Endothelial cell of umbilical vein (primary cell): ENCODE results near the gene ASB11. TPM values are rescaled to one million over a fixed set of nuclear protein-coding genes. Genes with fewer than 3 reads are reported as not detected.

ENCODE experiments used
- BruUV-seq: library from RNA; stranded (reverse); fragments of 400-500 nt; replicated peaks from 2 replicates; lab custom pipeline; 2021; lab: Mats Ljungman, UMichigan
- CTCF ChIA-PET: fragments of 300-600, 350-600 bp; sonication (Branson Sonifier 250); formaldehyde crosslinking; loops from one replicate; lab custom pipeline; 2021; ENCODE audit warnings: antibody characterized with exemption, inconsistent platforms; lab: Charles Lee
- POLR2A ChIA-PET: fragments of 300-600, 350-600 bp; sonication (Branson Sonifier 250); formaldehyde crosslinking; loops from one replicate; lab custom pipeline; 2021; ENCODE audit warnings: antibody characterized with exemption, inconsistent platforms; lab: Charles Lee
- DNase-seq: peaks from one replicate; pipeline ENCODE4 v3.0.0-alpha.2; 2011; ENCODE audit warnings: low read depth, low spot score
- FAIRE-seq: peaks from 2 replicates; lab custom pipeline; 2011; peaks lifted over from hg19 to GRCh38; lab: Jason Lieb, UNC
- H2AFZ ChIP-seq: 2 replicates; pipeline ENCODE4 v1.6.0; 2012; ENCODE audit warnings: low read depth, low read length, control low read depth, inconsistent platforms
- H3K27ac ChIP-seq: 2 replicates; pipeline ENCODE4 v1.5.1; 2011; ENCODE audit warnings: low read depth, mild to moderate bottlenecking, control low read depth, low read length, moderate library complexity; ENCODE audit not compliant: insufficient read depth
- H3K27me3 ChIP-seq, 2 experiments: 2 replicates each; pipeline versions ENCODE4 v1.6.0 to v1.6.1; 2011; ENCODE audit warnings: low read length in 2 of 2, mixed read lengths in 1 of 2; ENCODE audit not compliant: control insufficient read depth in 2 of 2, insufficient read depth in 2 of 2
- H3K36me3 ChIP-seq, 2 experiments: 2 replicates in 1 of 2; 3 replicates in 1 of 2; pipeline ENCODE4 v1.5.1; 2011; ENCODE audit warnings: low read length in 2 of 2, mild to moderate bottlenecking in 1 of 2, moderate library complexity in 1 of 2; ENCODE audit not compliant: control insufficient read depth in 2 of 2, insufficient read depth in 2 of 2; ENCODE audit errors: extremely low read depth in 1 of 2
- H3K4me1 ChIP-seq: 3 replicates; pipeline ENCODE4 v1.5.1; 2011; ENCODE audit warnings: mild to moderate bottlenecking, low read length; ENCODE audit not compliant: control insufficient read depth, insufficient read depth; ENCODE audit errors: extremely low read depth
- H3K4me2 ChIP-seq: 2 replicates; pipeline ENCODE4 v1.6.1; 2011; ENCODE audit warnings: low read length, control low read depth, mixed read lengths; ENCODE audit not compliant: insufficient read depth
- H3K4me3 ChIP-seq, 3 experiments: fragments of 200-600 bp in 1 of 3; sonication (generic), shearing (Covaris generic) in 1 of 3; replicated peaks in 1 of 3; 2 replicates each; pipeline ENCODE4 v1.5.1; 2011 to 2016; ENCODE audit warnings: control low read depth in 3 of 3, low read length in 3 of 3, mild to moderate bottlenecking in 2 of 3, inconsistent platforms in 1 of 3, low read depth in 1 of 3, moderate library complexity in 1 of 3; ENCODE audit not compliant: insufficient read depth in 1 of 3
- H3K79me2 ChIP-seq: 2 replicates; pipeline ENCODE4 v1.6.0; 2012; ENCODE audit warnings: low read length, inconsistent platforms; ENCODE audit not compliant: control insufficient read depth, insufficient read depth
- H3K9ac ChIP-seq: replicated peaks from 2 replicates; pipeline ENCODE3; 2011; ENCODE audit warnings: low read length, control low read depth; ENCODE audit not compliant: insufficient read depth; ENCODE audit errors: extremely low read depth
- H3K9me1 ChIP-seq: replicated peaks from 3 replicates; pipeline ENCODE4 v1.6.0; 2011; ENCODE audit warnings: mild to moderate bottlenecking, low read length; ENCODE audit not compliant: control insufficient read depth, insufficient read depth; ENCODE audit errors: extremely low read depth
- H3K9me3 ChIP-seq: replicated peaks from 2 replicates; pipeline ENCODE4 v1.5.1; 2012; ENCODE audit warnings: low read length, inconsistent platforms; ENCODE audit not compliant: control insufficient read depth, insufficient read depth
- H4K20me1 ChIP-seq: replicated peaks from 2 replicates; pipeline ENCODE3; 2011; ENCODE audit warnings: mild to moderate bottlenecking, low read length; ENCODE audit not compliant: control insufficient read depth, insufficient read depth; ENCODE audit errors: extremely low read depth
- CTCF ChIP-seq, 2 donors: IDR thresholded peaks; 1 replicate in 1 of 2; 2 replicates in 1 of 2; pipeline ENCODE4 v1.5.1; 2011; ENCODE audit warnings: low read length in 2 of 2, mild to moderate bottlenecking in 2 of 2, moderate library complexity in 2 of 2, control low read depth in 1 of 2, inconsistent platforms in 1 of 2, low read depth in 1 of 2; ENCODE audit not compliant: insufficient read depth in 1 of 2; ENCODE audit errors: extremely low read depth in 1 of 2
- EZH2 ChIP-seq: IDR thresholded peaks from 2 replicates; pipeline ENCODE4 v1.6.1; 2012; ENCODE audit warnings: borderline replicate concordance, low read depth, mild to moderate bottlenecking, moderate library complexity, low read length, inconsistent platforms; ENCODE audit not compliant: severe bottlenecking
- FOS ChIP-seq: IDR thresholded peaks from 2 replicates; pipeline ENCODE4 v1.6.1; 2011; ENCODE audit warnings: mild to moderate bottlenecking, low read length, moderate library complexity, borderline replicate concordance; ENCODE audit not compliant: insufficient read depth
- GATA2 ChIP-seq: IDR thresholded peaks from 2 replicates; pipeline ENCODE4 v1.7.0; 2011; ENCODE audit warnings: low read depth, mild to moderate bottlenecking, moderate library complexity, mixed read lengths, low read length; ENCODE audit not compliant: insufficient read length, insufficient read depth
- JUN ChIP-seq: IDR thresholded peaks from 2 replicates; pipeline ENCODE4 v1.6.1; 2011; ENCODE audit warnings: borderline replicate concordance, low read depth; ENCODE audit not compliant: insufficient read length, insufficient read depth
- MAX ChIP-seq: IDR thresholded peaks from 2 replicates; pipeline ENCODE4 v1.6.1; 2011; ENCODE audit not compliant: insufficient read depth, insufficient read length
- MYC ChIP-seq: IDR thresholded peaks from one replicate; pipeline ENCODE4 v1.6.1; 2011; ENCODE audit warnings: mild to moderate bottlenecking, low read depth, low read length
- POLR2A ChIP-seq: IDR thresholded peaks from 2 replicates; pipeline ENCODE4 v1.6.1; 2012; ENCODE audit warnings: low read depth, mild to moderate bottlenecking, control low read depth, low read length
- POLR2AphosphoS5 ChIP-seq: IDR thresholded peaks from 2 replicates; pipeline ENCODE4 v1.6.1; 2012; ENCODE audit warnings: low read depth, mild to moderate bottlenecking, control low read depth, low read length, moderate library complexity; ENCODE audit not compliant: insufficient read depth
- dilution Hi-C: fragments of 300-500 bp; cut with MboI; formaldehyde crosslinking; loops from one replicate; pipeline ENCODE4 v1.15.0; 2019; ENCODE audit warnings: low sequenced_read_pairs; ENCODE audit not compliant: extremely low pct_ligation_motif_present
- intact Hi-C: fragments of 100-400 bp; cut with micrococcal nuclease; formaldehyde crosslinking; loops from one replicate; pipeline ENCODE4 v1.10.0; 2022
- polyA plus RNA-seq, 4 experiments: library from polyadenylated mRNA; depleted of rRNA in 3 of 4; stranded (reverse) in 3 of 4; unstranded in 1 of 4; fragments of >200 nt; gene quantifications; 2 replicates each; pipeline versions ENCODE4 v1.2.1 to v1.2.3, GENCODE V29; 2011 to 2012; ENCODE audit warnings: missing spikeins in 1 of 4
- total RNA-seq: library from RNA; stranded (reverse); gene quantifications from 2 replicates; pipeline ENCODE4 v1.2.3, GENCODE V29; 2021

Gene ASB11
- total and polyA plus RNA-seq, 2 donors (not counting 3 experiments of a cell fraction or from before 2014, with no cell fraction given), result 0.06 to 0.15 TPM

DNA sequence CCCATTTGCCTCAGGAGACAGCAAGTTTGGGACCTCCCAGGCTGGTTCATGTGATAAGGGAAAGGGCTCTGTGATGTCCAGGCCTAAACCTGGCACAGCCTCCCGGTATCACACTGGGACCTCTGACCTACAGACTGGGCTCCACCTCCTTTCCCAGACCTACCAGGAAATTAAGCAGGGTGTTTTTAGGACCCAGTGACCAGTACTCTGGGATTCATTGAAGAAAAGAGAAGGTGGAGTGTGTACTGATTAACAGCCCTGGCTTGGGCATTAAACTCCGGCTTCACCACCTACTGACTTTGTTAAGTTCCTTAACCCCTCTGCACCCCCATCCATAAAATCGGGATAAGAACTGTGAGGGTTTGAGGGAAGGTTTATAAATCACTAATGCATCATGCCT is 74.1 kb downstream of the ASB11 start:
- intact Hi-C loops, result no loop called here
- dilution Hi-C loops, result no loop called here
- FAIRE-seq (no peak), DNase-seq (no peak)
- H3K4me3 ChIP-seq, result no peak overlapping the region
- ChIA-PET POLR2A (no interaction called here), CTCF (no interaction called here)
- TF ChIP-seq CTCF (IDR thresholded peaks at IDR 0.05; ENCODE audit: extremely low read depth in 1 of 2, insufficient read depth in 1 of 2, low read depth in 1 of 2, low read length in 2 of 2) (no peak), POLR2AphosphoS5 (no peak), MAX (no peak), GATA2 (no peak), MYC (no peak), FOS (no peak), EZH2 (no peak), POLR2A (no peak), JUN (no peak)
- no peak overlapping the region for H3K9ac ChIP-seq
- H4K20me1 ChIP-seq, result no peaks in the 10 kb centered on the region
- no peak overlapping the region for H3K4me2 ChIP-seq
- no peaks in the 10 kb centered on the region for H3K4me1 ChIP-seq
- BruUV-seq, result no TSS peak
- H3K79me2 ChIP-seq, result no peaks in the 10 kb centered on the region
- H3K27ac ChIP-seq, result no peak overlapping the region
- H2AFZ ChIP-seq, result no peak overlapping the region
- H3K36me3 ChIP-seq, result no peaks in the 10 kb centered on the region
- no peaks in the 10 kb centered on the region for H3K9me1 ChIP-seq
- H3K27me3 ChIP-seq, result no peaks in the 10 kb centered on the region
- H3K9me3 ChIP-seq, result no peaks in the 10 kb centered on the region
